Left lung (tissue), 10 donors: ENCODE measurements around the gene ASTL. TPM values are rescaled to one million over a fixed set of nuclear protein-coding genes. Genes with fewer than 3 reads are reported as not detected.

Experiments
- ATAC-seq: fragments of 200-7000 bp; cut with Tn5 transposase; one replicate; pipeline ENCODE4 v1.9.1; 2020; ENCODE audit warnings: moderate library complexity
- DNase-seq, 4 donors: peaks; one replicate each; pipeline ENCODE4 v3.0.0-alpha.2; 2013 to 2020
- H3K27ac ChIP-seq, 2 donors: fragments of 200-600 bp; sonication (generic) in 1 of 2; one replicate each; pipeline versions ENCODE4 v1.5.0 to v1.8.0; 2020 to 2021
- H3K27me3 ChIP-seq, 2 donors: fragments of 200-600 bp; sonication (generic) in 1 of 2; one replicate each; pipeline versions ENCODE4 v1.5.0 to v1.8.0; 2020 to 2021
- H3K36me3 ChIP-seq, 2 donors: fragments of 200-600 bp; sonication (generic) in 1 of 2; one replicate each; pipeline versions ENCODE4 v1.5.0 to v1.8.0; 2020 to 2021
- H3K4me1 ChIP-seq, 2 donors: fragments of 200-600 bp; one replicate each; pipeline ENCODE4 v1.8.0; 2021
- H3K4me3 ChIP-seq, 2 donors: fragments of 200-600 bp; sonication (generic) in 1 of 2; one replicate each; pipeline versions ENCODE4 v1.5.0 to v1.8.0; 2020 to 2021; ENCODE audit warnings: mild to moderate bottlenecking in 1 of 2
- H3K9me3 ChIP-seq, 2 donors: fragments of 200-600 bp; sonication (generic) in 1 of 2; one replicate each; pipeline versions ENCODE4 v1.5.0 to v1.8.0; 2020 to 2021
- intact Hi-C, 2 donors: fragments of 100-400 bp; cut with DNase I; formaldehyde crosslinking; loops; one replicate each; pipeline versions ENCODE4 v1.11.2 to v1.14.2; 2022
- polyA plus RNA-seq, 6 donors: library from polyadenylated mRNA; unstranded; fragments of 120-200 nt; gene quantifications; one replicate each; pipeline ENCODE4 v1.2.1, GENCODE V29; 2013; ENCODE audit not compliant: insufficient read length in 6 of 6
- total RNA-seq, 2 donors: library from RNA; stranded (reverse); fragmentation: NEBNext Ultra II Directional; extraction: Animal tissue kit (Norgen Biotek cat#: 25700); gene quantifications; one replicate each; pipeline ENCODE4 v1.2.1, GENCODE V29; 2021
- TF ChIP-seq, protein P1 (sequence below), 2 donors: fragments of 200-600 bp; sonication (generic) in 1 of 2; IDR thresholded peaks; one replicate each; pipeline versions ENCODE4 v1.5.0 to v1.8.0; 2021; ENCODE audit warnings: antibody characterized with exemption in 2 of 2
- donor health status: DM: no; HTN: yes; CAD: no.
- donor health status: DM: no; HTN: no; CAD: no.

Gene ASTL
- total and polyA plus RNA-seq, 8 donors, result 0.11 to 0.30 (median 0.21) TPM; not detected in 3

DNA sequence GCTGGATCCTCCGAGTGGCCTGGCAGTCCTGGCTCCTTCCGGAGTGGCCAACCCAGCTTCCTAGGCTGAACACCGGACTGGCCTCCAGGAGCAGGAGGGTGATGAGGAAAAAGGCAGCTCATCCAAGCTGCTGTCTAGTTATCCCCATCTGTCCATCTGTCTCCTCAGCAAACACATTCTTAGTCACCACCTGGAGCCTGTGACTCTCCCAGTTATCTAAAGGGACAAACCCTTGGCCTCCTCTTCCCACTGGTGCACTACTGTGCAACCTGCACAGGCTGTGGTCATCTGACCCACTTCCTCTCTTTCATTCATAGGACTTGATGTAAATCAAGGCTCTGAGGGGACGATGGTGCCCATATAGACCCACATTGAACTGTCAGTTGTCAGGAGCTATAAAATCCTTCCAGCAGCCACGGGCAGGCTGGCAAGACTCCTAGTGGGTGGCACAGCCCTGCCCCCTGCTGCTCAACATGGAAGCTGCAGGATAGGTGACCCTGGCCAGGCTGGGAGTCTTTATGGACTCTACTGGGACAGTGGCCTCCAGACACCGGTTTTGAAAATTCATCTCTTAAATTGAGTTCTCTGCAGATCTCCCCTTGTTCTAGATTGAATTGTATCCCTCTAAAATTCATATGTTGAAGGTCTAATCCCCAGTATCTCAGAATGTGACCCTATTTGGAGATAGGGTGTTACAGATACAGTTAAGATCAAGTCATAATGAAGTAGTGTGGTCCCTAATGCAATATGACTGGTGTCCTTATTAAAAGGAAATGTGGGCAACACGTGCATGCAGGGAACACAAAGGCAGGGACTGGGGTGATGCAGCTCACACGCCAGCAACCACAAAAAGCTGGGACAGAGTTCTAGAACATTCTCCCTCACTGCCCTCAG is 36.2 kb upstream of the ASTL start:
- DNase-seq (peak; percentile 37 to 92 (median 72)), ATAC-seq (peak; percentile 99)
- no peaks in the 10 kb centered on the region for H3K27me3 ChIP-seq
- H3K36me3 ChIP-seq, result no peaks in the 10 kb centered on the region
- TF ChIP-seq, protein P1, sequence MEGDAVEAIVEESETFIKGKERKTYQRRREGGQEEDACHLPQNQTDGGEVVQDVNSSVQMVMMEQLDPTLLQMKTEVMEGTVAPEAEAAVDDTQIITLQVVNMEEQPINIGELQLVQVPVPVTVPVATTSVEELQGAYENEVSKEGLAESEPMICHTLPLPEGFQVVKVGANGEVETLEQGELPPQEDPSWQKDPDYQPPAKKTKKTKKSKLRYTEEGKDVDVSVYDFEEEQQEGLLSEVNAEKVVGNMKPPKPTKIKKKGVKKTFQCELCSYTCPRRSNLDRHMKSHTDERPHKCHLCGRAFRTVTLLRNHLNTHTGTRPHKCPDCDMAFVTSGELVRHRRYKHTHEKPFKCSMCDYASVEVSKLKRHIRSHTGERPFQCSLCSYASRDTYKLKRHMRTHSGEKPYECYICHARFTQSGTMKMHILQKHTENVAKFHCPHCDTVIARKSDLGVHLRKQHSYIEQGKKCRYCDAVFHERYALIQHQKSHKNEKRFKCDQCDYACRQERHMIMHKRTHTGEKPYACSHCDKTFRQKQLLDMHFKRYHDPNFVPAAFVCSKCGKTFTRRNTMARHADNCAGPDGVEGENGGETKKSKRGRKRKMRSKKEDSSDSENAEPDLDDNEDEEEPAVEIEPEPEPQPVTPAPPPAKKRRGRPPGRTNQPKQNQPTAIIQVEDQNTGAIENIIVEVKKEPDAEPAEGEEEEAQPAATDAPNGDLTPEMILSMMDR (IDR thresholded peaks at IDR 0.05), result peak; percentile 89 to 94
- no peaks in the 10 kb centered on the region for H3K4me1 ChIP-seq
- H3K27ac ChIP-seq, result no peak overlapping the region
- peaks cover 0 to 4% of the 10 kb centered on the region in 2 donors for H3K9me3 ChIP-seq
- no peak overlapping the region for H3K4me3 ChIP-seq
- intact Hi-C loops, result no loop called here

DNA sequence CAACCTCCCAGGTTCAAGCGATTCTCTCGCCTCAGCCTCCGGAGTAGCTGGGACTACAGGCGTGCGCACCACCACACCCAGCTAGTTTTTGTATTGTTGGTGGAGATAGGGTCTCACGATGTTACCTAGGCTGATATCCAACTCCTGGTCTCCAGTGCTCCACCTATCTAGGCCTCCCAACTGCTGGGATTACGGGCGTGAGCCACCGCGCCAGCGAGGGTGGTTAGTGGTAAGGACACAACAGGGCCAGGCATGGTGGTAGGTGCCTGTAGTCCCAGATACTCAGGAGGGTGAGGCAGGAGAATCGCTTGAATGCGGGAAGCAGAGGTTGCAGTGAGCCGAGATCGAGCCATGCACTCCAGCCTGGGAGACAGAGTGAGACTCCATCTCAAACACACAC is 33.5 kb upstream of the ASTL start:
- no peak for DNase-seq
- intact Hi-C loops, result no loop called here
- Histone ChIP-seq H3K27ac (no peak overlapping the region), H3K9me3 (peaks cover 0 to 4% of the 10 kb centered on the region in 2 donors), H3K4me3 (no peak overlapping the region), H3K4me1 (no peaks in the 10 kb centered on the region), H3K36me3 (no peaks in the 10 kb centered on the region), H3K27me3 (no peaks in the 10 kb centered on the region)
- no peak for ATAC-seq
- TF ChIP-seq, protein P1 (IDR thresholded peaks at IDR 0.05), result no peak

DNA sequence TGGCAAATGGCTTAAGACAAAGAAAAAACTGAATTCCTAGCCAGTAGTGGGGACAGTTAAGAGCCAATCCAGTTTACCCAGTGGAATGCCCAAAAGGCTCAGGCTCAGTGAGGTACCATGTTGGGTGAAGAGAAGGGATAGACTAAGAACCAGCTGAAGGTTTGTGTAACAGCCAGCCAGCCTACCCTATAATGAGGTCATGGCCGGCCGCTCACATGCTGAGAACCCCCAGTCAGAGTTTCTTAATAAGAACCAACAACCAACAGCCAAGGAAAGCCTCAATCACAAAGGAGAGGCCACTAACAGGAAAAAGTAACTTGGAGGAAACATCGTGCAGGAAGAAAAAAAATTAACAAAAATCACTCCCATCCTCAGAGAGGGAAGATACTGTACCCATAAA is 32.3 kb upstream of the ASTL start:
- no peaks in the 10 kb centered on the region for H3K27me3 ChIP-seq
- no peak for ATAC-seq

DNA sequence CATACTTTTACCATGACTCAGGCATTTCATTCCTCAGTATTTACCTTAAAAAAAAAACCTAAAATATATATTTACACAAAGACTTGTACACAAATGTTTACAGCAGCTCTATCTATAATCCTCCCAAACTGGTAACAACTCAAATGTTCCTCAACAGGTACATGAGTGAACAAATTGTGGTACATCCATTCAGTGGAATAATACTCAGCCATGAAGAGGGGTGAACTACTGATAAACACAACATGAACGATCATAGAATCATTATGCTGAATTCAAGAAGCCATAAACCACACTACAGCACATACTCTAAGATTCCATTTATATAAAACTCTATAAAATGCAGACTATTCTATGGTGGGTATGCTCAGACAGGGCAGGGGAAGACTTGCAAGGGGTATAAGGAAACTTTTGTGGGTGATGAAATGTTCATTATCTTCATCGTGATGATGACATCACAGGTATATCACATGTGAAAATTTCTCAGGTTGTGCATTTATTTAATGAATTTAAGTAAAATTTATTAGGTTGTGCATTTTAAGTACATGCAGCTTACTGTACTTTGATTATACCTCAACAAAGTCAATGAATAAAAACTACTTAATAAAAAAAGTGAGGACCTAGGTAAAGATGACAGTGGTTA is 31.7 kb upstream of the ASTL start:
- no peak for DNase-seq
- Histone ChIP-seq H3K27me3 (no peaks in the 10 kb centered on the region), H3K27ac (no peak overlapping the region), H3K36me3 (no peaks in the 10 kb centered on the region), H3K4me1 (no peaks in the 10 kb centered on the region), H3K9me3 (peaks cover 0 to 4% of the 10 kb centered on the region in 2 donors), H3K4me3 (no peak overlapping the region)
- no peak for ATAC-seq
- TF ChIP-seq, protein P1 (IDR thresholded peaks at IDR 0.05), result no peak
- intact Hi-C loops, result no loop called here

More for the DNA sequence above, 32.3 kb upstream of the ASTL start:
- TF ChIP-seq, protein P1 (IDR thresholded peaks at IDR 0.05), result no peak
- Histone ChIP-seq H3K4me1 (no peaks in the 10 kb centered on the region), H3K4me3 (no peak overlapping the region), H3K9me3 (peaks cover 0 to 4% of the 10 kb centered on the region in 2 donors), H3K27ac (no peak overlapping the region), H3K36me3 (no peaks in the 10 kb centered on the region)
- intact Hi-C loops, result no loop called here
- no peak for DNase-seq

DNA sequence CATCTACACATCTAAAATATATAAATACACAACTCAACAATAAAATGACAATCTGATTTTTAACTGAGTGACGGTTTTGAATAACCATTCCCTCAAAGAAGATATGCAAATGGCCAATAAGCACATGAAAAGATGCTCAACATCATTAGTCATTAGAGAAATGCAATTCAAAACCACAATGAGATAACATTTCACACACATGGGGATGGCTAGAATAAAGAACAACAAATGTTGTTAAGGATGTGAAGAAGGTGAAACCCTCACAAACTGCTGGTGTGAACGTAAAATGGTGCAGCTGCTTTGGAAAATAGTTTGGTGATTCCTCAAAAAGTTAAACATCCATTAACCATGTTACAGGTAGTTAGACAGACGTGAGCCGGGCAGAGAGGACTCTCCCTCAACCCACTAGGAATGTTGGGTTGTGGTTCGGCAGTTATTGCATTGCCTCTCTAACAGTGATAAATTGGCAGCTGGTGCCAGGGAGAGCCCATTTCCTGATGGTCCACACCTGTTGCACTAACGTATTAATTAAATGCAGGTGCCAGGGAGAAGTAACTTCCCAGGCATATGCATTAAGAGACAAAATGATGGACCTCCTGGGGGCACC is 29.2 kb upstream of the ASTL start:
- intact Hi-C loops, result no loop called here
- Histone ChIP-seq H3K9me3 (peaks cover 0 to 4% of the 10 kb centered on the region in 2 donors), H3K27ac (no peak overlapping the region), H3K27me3 (no peaks in the 10 kb centered on the region), H3K36me3 (no peaks in the 10 kb centered on the region), H3K4me1 (no peaks in the 10 kb centered on the region), H3K4me3 (no peak overlapping the region)
- ATAC-seq, result no peak
- TF ChIP-seq, protein P1 (IDR thresholded peaks at IDR 0.05), result no peak
- DNase-seq, result no peak
